A549 treated with Hydrocortisone at 1 μM for 4 hours (cell line): Measurements from ENCODE around the gene OR10H1. TPM values are rescaled to one million over a fixed set of nuclear protein-coding genes. Genes with fewer than 3 reads are reported as not detected.

Experiments
- total RNA-seq: library from RNA; stranded (reverse); fragments of 200-300 nt; extraction: Qiagen RNA extraction; gene quantifications from 5 replicates; pipeline ENCODE4 v1.2.3, GENCODE V29; 2022

Gene OR10H1
- not detected in 5 replicates for total RNA-seq

GRCh38 chr19:15815306-15815705, at the start of gene OR10H1:
OR10H1 (minus strand) TSS chr19:15815664; CDS start chr19:15808037, 7,627 bp downstream.

GRCh38 chr19:15787611-15788155, 27.8 kb downstream of the OR10H1 start, which contains the start of gene OR10H5:
OR10H5 (plus strand) TSS chr19:15787661; CDS start chr19:15794049, 6,388 bp downstream.

Other genes starting within 250 kb of the OR10H1 start
- not detected in 5 replicates for gene CYP4F8, start 200.4 kb downstream of the OR10H1 start, total RNA-seq
- gene CYP4F3, start 174.8 kb downstream of the OR10H1 start, total RNA-seq, result 2.7 to 4.9 TPM (median 3.2 TPM) in 5 replicates
- gene CYP4F12, start 142.6 kb downstream of the OR10H1 start, total RNA-seq, result 1.8 to 2.4 TPM (median 2.4 TPM) in 5 replicates
- not detected in 5 replicates for gene OR10H2, start 87.6 kb downstream of the OR10H1 start, total RNA-seq
- not detected in 5 replicates for gene OR10H3, start 77.7 kb downstream of the OR10H1 start, total RNA-seq
- gene OR10H5, start 28.0 kb downstream of the OR10H1 start, total RNA-seq, result not detected in 5 replicates
- 0.06 to 0.17 TPM (median 0.17 TPM) in 4 of 5 replicates, not detected in the other for gene CYP4F2, start 82.4 kb upstream of the OR10H1 start, total RNA-seq
- 4.9 to 7.0 TPM (median 5.2 TPM) in 5 replicates for gene CYP4F11, start 118.9 kb upstream of the OR10H1 start, total RNA-seq
- not detected in 5 replicates for gene OR10H4, start 133.3 kb upstream of the OR10H1 start, total RNA-seq